Epithelial cell of proximal tubule (primary cell): ENCODE measurements around the gene TMEM171. TPM values are rescaled to one million over a fixed set of nuclear protein-coding genes. Genes with fewer than 3 reads are reported as not detected.

Experiments
- DNase-seq: peaks from one replicate; pipeline ENCODE4 v3.0.0-alpha.2; 2011; ENCODE audit warnings: low read depth
- H3K4me3 ChIP-seq: 2 replicates; pipeline ENCODE4 v1.5.1; 2011; ENCODE audit warnings: low read depth, mild to moderate bottlenecking, low read length
- CTCF ChIP-seq: conservative IDR thresholded peaks from 2 replicates; pipeline ENCODE4 v1.5.1; 2012; ENCODE audit warnings: low read depth, mild to moderate bottlenecking, low read length
- total RNA-seq: library from RNA; depleted of rRNA; stranded (reverse); fragments of >200 nt; gene quantifications from 2 replicates; pipeline ENCODE4 v1.2.3, GENCODE V29; 2015

TMEM171 gene
- total RNA-seq, 1 donor from 2014 or later, result 10.6 TPM

GRCh38 chr5:73174100-73174815 is 53.9 kb downstream of the TMEM171 start:
- DNase-seq, result no peak
- TF ChIP-seq CTCF, result no peak
- no peak overlapping the region for H3K4me3 ChIP-seq

GRCh38 chr5:73176250-73176649 is 55.9 kb downstream of the TMEM171 start:
- no peak for DNase-seq
- no peak overlapping the region for H3K4me3 ChIP-seq
- no peak for TF ChIP-seq CTCF

- DNase-seq, result no peak
- TF ChIP-seq CTCF, result no peak
Measured at GRCh38 chr5:73178265-73178664, 57.9 kb downstream of the TMEM171 start.

GRCh38 chr5:73179730-73180129 is 59.4 kb downstream of the TMEM171 start:
- no peak overlapping the region for H3K4me3 ChIP-seq
- no peak for DNase-seq
- no peak for TF ChIP-seq CTCF

More at GRCh38 chr5:73178265-73178664, 57.9 kb downstream of the TMEM171 start:
- H3K4me3 ChIP-seq, result no peak overlapping the region

- TF ChIP-seq CTCF, result no peak
- peak; percentile 87 for DNase-seq
- H3K4me3 ChIP-seq, result no peak overlapping the region
Measured at GRCh38 chr5:73180566-73180965, 60.2 kb downstream of the TMEM171 start.

Other genes starting within 250 kb of the TMEM171 start
- 5.5 and 5.9 TPM in 2 replicates for gene FCHO2, start 164.5 kb upstream of the TMEM171 start, total RNA-seq
- gene TMEM174, start 52.6 kb downstream of the TMEM171 start, total RNA-seq, result not detected in 2 replicates